Epidermal melanocyte (primary cell): Measurements from ENCODE around the gene FRMPD4.
"Not testable (repeated sequence)": the region's sequence is repeated elsewhere in the genome, so short reads cannot be mapped to it uniquely, and the experiment has no call there.

Experiments used
- DNase-seq: peaks from one replicate; pipeline ENCODE4 v3.0.0; 2011; ENCODE audit warnings: low spot score; ENCODE audit not compliant: insufficient read length

Gene FRMPD4

GRCh38 chrX:12138361-12139313 lies at the start of gene FRMPD4:
TSS of gene FRMPD4 (plus strand) at chrX:12138473. CDS start at chrX:12138972, 499 bp downstream.
- DNase-seq: no peak

GRCh38 chrX:12089740-12090139 lies 48.5 kb upstream of the FRMPD4 start:
- DNase-seq: no peak

GRCh38 chrX:12113321-12113720 lies 25.0 kb upstream of the FRMPD4 start:
- no peak for DNase-seq

GRCh38 chrX:12115377-12115776 lies 22.9 kb upstream of the FRMPD4 start:
- no peak for DNase-seq

- no peak for DNase-seq
These were observed 20.1 kb upstream of the FRMPD4 start for GRCh38 chrX:12118134-12118533.

- DNase-seq: no peak
These were observed 10.3 kb upstream of the FRMPD4 start for GRCh38 chrX:12128017-12128416.

GRCh38 chrX:12137951-12138360 lies 317 bp upstream of the FRMPD4 start:
- DNase-seq: no peak

- DNase-seq: no peak
These were observed 1.8 kb downstream of the FRMPD4 start for GRCh38 chrX:12139934-12140611.

GRCh38 chrX:12141511-12141910 lies 3.2 kb downstream of the FRMPD4 start:
- no peak for DNase-seq

GRCh38 chrX:12142661-12143060 lies 4.4 kb downstream of the FRMPD4 start:
- DNase-seq: no peak

GRCh38 chrX:12145402-12145801 lies 7.1 kb downstream of the FRMPD4 start:
- DNase-seq: no peak

GRCh38 chrX:12149670-12150407 lies 11.6 kb downstream of the FRMPD4 start:
- no peak for DNase-seq

GRCh38 chrX:12153317-12153716 lies 15.0 kb downstream of the FRMPD4 start:
- DNase-seq: no peak

GRCh38 chrX:12153741-12154140 lies 15.5 kb downstream of the FRMPD4 start:
- no peak for DNase-seq

- DNase-seq: no peak
These were observed 21.5 kb downstream of the FRMPD4 start for GRCh38 chrX:12159799-12160198.

GRCh38 chrX:12162420-12162819 lies 24.1 kb downstream of the FRMPD4 start:
- no peak for DNase-seq

GRCh38 chrX:12164180-12164579 lies 25.9 kb downstream of the FRMPD4 start:
- not testable (repeated sequence) for DNase-seq

GRCh38 chrX:12170755-12171154 lies 32.5 kb downstream of the FRMPD4 start:
- no peak for DNase-seq

- DNase-seq: no peak
These were observed 36.1 kb downstream of the FRMPD4 start for GRCh38 chrX:12174358-12174757.

GRCh38 chrX:12197030-12197429 lies 58.8 kb downstream of the FRMPD4 start:
- no peak for DNase-seq

- DNase-seq: no peak
These were observed 68.1 kb downstream of the FRMPD4 start for GRCh38 chrX:12206413-12206812.
